MCF 10A (cell line): ENCODE data around the gene CCDC85C. TPM values are rescaled to one million over a fixed set of nuclear protein-coding genes. Genes with fewer than 3 reads are reported as not detected.

Experiments
- BruUV-seq: library from RNA; stranded (reverse); fragments of 400-500 nt; replicated peaks from 2 replicates; lab custom pipeline; 2021; lab: Mats Ljungman, UMichigan
- CTCF ChIA-PET: fragments of 300-600 bp; sonication (Branson Sonifier 250); formaldehyde crosslinking; extraction: SDS; loops from one replicate; lab custom pipeline; 2021; ENCODE audit warnings: antibody characterized with exemption, inconsistent platforms; lab: Yijun Ruan, JAX
- POLR2A ChIA-PET: fragments of 300-600, 350-650 bp; sonication (Branson Sonifier 250); formaldehyde crosslinking; extraction: SDS; loops from one replicate; lab custom pipeline; 2020; ENCODE audit warnings: antibody characterized with exemption, inconsistent platforms; lab: Yijun Ruan, JAX
- DNase-seq: peaks from one replicate; pipeline ENCODE4 v3.0.0-alpha.2; 2018; ENCODE audit not compliant: unreplicated experiment
- H3K27ac Mint-ChIP-seq: one replicate; pipeline ENCODE4 v1.8.0; 2022; ENCODE audit warnings: mild to moderate bottlenecking, low read depth, mixed read lengths; ENCODE audit not compliant: unreplicated experiment
- H3K27me3 Mint-ChIP-seq: one replicate; pipeline ENCODE4 v1.8.0; 2022; ENCODE audit warnings: mixed read lengths; ENCODE audit not compliant: insufficient read depth, unreplicated experiment
- H3K36me3 Mint-ChIP-seq: one replicate; pipeline ENCODE4 v1.8.0; 2022; ENCODE audit warnings: mild to moderate bottlenecking, moderate library complexity, mixed read lengths; ENCODE audit not compliant: insufficient read depth, unreplicated experiment
- H3K4me1 Mint-ChIP-seq: one replicate; pipeline ENCODE4 v1.8.0; 2022; ENCODE audit warnings: mixed read lengths; ENCODE audit not compliant: insufficient read depth, unreplicated experiment
- H3K4me3 Mint-ChIP-seq: one replicate; pipeline ENCODE4 v1.8.0; 2022; ENCODE audit warnings: mild to moderate bottlenecking, moderate library complexity, mixed read lengths; ENCODE audit not compliant: unreplicated experiment
- H3K9me3 Mint-ChIP-seq: one replicate; pipeline ENCODE4 v1.8.0; 2022; ENCODE audit warnings: mixed read lengths; ENCODE audit not compliant: unreplicated experiment
- CTCF ChIP-seq: fragments of 200-600 bp; IDR thresholded peaks from one replicate; pipeline ENCODE4 v1.8.0; 2022; ENCODE audit warnings: antibody characterized with exemption, mild to moderate bottlenecking; ENCODE audit not compliant: unreplicated experiment
- intact Hi-C: fragments of 100-400 bp; cut with micrococcal nuclease; formaldehyde crosslinking; loops from 2 replicates; pipeline ENCODE4 v1.14.1; 2022
- total RNA-seq: library from RNA; stranded (reverse); gene quantifications from 2 replicates; pipeline ENCODE4 v1.2.3, GENCODE V29; 2022

The CCDC85C gene
- total RNA-seq, 1 experiment from 2014 or later: 29.9 TPM

DNA sequence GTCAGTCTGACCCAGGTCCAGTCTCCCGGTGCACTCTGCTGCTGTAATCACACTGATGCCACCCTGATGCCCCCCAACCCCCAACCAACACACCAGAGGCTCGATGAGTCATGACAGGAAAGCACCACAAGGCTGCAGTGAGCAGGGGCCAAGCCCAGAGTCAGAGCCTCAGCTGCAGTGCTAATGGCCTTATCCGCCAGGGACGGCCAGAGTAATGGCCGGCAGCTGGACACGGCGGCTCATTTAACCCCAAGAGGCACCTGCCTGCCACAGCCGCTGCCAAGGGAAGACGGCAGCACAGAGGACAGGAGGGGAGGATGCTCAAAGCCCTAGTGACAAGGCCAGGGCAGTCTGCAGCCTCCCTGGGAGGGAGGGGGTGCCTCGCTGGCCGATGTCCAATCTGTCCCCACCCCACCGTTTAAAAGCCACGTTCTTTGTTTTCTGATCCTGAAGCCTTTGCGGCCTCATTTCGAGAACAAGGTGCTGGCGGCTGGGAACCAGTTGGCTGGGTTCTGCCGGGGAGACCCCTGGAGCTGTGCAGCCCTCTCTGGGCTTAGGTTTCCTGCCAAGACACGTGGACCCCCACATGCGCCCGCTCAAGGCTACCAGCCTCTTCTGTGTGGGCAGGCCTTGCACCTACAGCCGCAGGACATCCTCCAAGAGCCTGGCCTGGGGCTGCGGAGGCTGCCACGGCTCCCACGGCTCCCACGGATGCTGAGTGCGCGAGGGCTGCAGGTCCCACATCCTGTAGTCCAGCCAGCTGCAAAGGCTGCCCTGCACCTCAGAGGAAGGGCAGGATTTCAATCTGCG lies 13.1 kb downstream of the CCDC85C start:
- H3K4me1 Mint-ChIP-seq: peaks cover 15% of the 10 kb centered on the region
- no peaks in the 10 kb centered on the region for H3K27me3 Mint-ChIP-seq
- TF ChIP-seq CTCF: no peak
- H3K9me3 Mint-ChIP-seq: no peaks in the 10 kb centered on the region
- no peaks in the 10 kb centered on the region for H3K36me3 Mint-ChIP-seq
- ChIA-PET POLR2A (no interaction called here), CTCF (no interaction called here)
- no TSS peak for BruUV-seq
- H3K4me3 Mint-ChIP-seq: no peak overlapping the region
- H3K27ac Mint-ChIP-seq: no peak overlapping the region
- DNase-seq: peak; percentile 30
- intact Hi-C loops: no loop called here

GRCh38 chr14:99589651-99590530 lies 14.1 kb downstream of the CCDC85C start:
- H3K4me1 Mint-ChIP-seq: peaks cover 15% of the 10 kb centered on the region
- no peaks in the 10 kb centered on the region for H3K36me3 Mint-ChIP-seq
- no peaks in the 10 kb centered on the region for H3K27me3 Mint-ChIP-seq
- BruUV-seq: no TSS peak
- no peaks in the 10 kb centered on the region for H3K9me3 Mint-ChIP-seq
- H3K27ac Mint-ChIP-seq: no peak overlapping the region
- intact Hi-C loops: no loop called here
- no peak for DNase-seq
- no peak overlapping the region for H3K4me3 Mint-ChIP-seq
- ChIA-PET CTCF (interaction anchor here (0.7 kb wide), 1 partner anchor 54 kb away, joined by 3 read pairs; no protein-coding TSS in a partner anchor), POLR2A (interaction anchor here (0.7 kb wide), 1 partner anchor 87 kb away, joined by 3 read pairs; no protein-coding TSS in a partner anchor)
- TF ChIP-seq CTCF: no peak

GRCh38 chr14:99589031-99589441 lies 15.0 kb downstream of the CCDC85C start:
- TF ChIP-seq CTCF: no peak
- BruUV-seq: no TSS peak
- Mint-ChIP-seq H3K4me3 (no peak overlapping the region), H3K27me3 (no peaks in the 10 kb centered on the region), H3K4me1 (peaks cover 15% of the 10 kb centered on the region), H3K36me3 (no peaks in the 10 kb centered on the region), H3K27ac (no peak overlapping the region), H3K9me3 (no peaks in the 10 kb centered on the region)
- intact Hi-C loops: no loop called here
- DNase-seq: no peak
- ChIA-PET POLR2A (interaction anchor here (0.7 kb wide), 1 partner anchor 88 kb away, joined by 3 read pairs; no protein-coding TSS in a partner anchor), CTCF (interaction anchor here (0.7 kb wide), 1 partner anchor 54 kb away, joined by 3 read pairs; no protein-coding TSS in a partner anchor)
